A549 treated with CpdA at 1 μM for 4 hours (cell line): Measurements from ENCODE around the gene ZNF154. TPM values are rescaled to one million over a fixed set of nuclear protein-coding genes. Genes with fewer than 3 reads are reported as not detected.

Source experiments
- total RNA-seq: library from RNA; stranded (reverse); fragments of 200-300 nt; extraction: Qiagen RNA extraction; gene quantifications from 5 replicates; pipeline ENCODE4 v1.2.3, GENCODE V29; 2022; ENCODE audit warnings: low read depth

ZNF154 gene
- not detected in 5 replicates for total RNA-seq

DNA sequence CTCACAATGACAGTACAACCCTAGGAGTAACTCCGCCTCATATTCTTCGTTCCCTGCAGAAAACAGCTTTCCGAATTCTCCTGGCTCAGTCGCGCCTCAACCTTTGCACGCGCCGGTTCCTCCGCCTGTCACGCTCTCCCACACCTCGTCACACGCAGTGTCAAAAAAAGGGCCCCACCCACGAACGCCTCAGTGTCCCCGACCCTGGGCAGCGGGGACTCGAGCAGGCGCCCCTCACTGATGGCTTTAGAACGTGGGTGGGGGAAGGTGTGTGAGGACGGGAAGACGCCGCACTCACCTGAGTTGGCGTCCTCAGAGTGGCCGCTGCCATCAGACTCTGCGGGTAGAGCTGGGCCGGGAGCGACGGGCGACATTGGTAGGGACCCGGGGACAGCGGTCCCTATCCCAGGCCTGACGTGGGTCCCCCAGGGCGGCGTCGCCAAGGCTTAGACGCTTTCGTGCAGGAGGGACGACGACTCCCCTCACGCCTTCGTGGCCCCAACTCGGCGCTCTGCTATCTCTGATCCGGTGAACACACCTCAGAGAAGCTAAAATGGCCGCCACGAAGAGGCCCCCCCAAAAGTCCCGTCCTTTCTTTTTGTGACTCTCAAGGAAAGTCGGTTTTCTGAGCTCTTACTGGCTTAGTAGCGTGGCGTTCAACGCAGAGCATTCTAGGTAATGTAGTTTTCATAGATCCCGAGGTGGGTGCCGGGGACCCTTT, at the start of gene ZNF154:
TSS of gene ZNF154 (minus strand) at position 564 of the 721 bp plus-strand sequence. CDS start at position 331, 233 bp downstream.

DNA sequence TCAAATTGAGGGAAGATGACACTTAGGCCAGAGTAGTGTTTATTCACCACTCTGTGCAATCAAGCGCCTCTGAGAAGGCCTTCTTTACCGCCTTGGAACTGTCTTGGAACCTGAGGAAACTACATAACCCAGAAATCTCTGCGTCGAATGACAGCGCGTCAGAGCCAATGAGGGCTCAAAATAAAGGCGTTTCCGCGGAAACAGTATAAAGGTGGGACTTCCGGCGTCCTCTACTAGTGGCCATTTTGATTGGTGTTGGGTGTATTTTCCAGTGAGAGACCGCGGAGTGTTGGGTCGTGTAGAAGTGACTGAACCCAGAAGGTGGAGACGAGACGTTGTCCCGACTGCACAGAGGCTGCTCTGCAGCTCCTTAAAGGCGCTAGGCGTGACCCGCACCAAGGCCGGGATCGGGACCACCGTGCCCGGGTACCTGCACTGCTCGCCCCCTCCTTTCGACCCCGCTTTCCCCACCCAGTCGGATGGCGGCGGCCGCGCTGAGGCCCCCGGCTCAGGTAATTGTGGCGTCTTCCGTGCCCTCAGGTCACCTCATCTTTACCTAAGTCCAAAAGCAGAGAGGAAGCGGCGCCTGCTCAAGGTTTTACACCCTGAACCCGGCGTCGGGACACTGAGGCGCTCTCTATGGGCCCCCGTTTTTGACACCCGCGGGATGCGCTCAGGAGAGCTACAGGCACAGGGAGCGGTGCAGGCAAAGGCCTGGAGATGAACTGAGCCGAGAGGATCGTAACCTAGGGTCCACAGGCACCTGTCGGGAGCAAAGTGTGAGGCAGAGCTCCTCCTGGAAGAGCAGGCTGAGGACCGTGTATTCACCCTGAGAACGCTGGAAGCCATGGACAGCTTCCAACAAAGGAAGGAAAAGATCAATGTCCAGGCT, 37.8 kb upstream of the ZNF154 start, which contains the start of gene ZNF776:
TSS of gene ZNF776 (plus strand) at position 236 of the 892 bp plus-strand sequence. CDS start at position 480, 244 bp downstream.

DNA sequence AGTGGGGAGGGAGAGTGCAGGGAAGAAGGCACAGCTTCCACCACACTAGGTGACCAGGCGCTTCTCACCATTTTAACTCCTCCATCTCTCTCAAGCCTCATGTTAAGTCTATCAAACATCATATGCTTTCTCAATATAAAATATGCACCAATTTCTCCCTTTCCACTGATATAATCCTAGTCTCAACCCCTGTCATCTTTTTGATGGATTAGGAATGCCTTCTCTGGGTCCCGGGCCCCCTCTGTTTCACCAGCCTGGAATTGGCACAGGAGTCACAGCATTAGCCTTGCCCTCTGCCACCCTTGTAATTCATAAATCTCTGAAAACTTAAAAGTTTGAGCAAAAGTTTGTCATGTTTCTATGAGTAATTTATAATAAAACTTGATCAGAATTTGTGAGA, 40.4 kb downstream of the ZNF154 start, which contains the start of gene ZSCAN4:
TSS of gene ZSCAN4 (plus strand) at position 301 of the 400 bp plus-strand sequence. CDS start 7,211 bp downstream, outside the sequence.

Other genes starting within 250 kb of the ZNF154 start
- gene ZNF772, start 231.6 kb downstream of the ZNF154 start, total RNA-seq: 1.1 to 1.7 TPM (median 1.5 TPM) in 5 replicates
- gene ZNF419, start 221.5 kb downstream of the ZNF154 start, total RNA-seq: 5.7 to 9.0 TPM (median 7.0 TPM) in 5 replicates
- 3.2 to 6.0 TPM (median 5.4 TPM) in 5 replicates for gene ZNF773, start 209.3 kb downstream of the ZNF154 start, total RNA-seq
- gene ZNF549, start 181.8 kb downstream of the ZNF154 start, total RNA-seq: 1.6 to 2.2 TPM (median 1.7 TPM) in 5 replicates
- 2.8 to 4.3 TPM (median 3.7 TPM) in 5 replicates for gene ZNF550, start 149.3 kb downstream of the ZNF154 start, total RNA-seq
- 3.4 to 5.0 TPM (median 4.3 TPM) in 5 replicates for gene ZNF416, start 130.3 kb downstream of the ZNF154 start, total RNA-seq
- gene ZIK1, start 125.1 kb downstream of the ZNF154 start, total RNA-seq: not detected in 5 replicates
- gene ZNF530, start 109.3 kb downstream of the ZNF154 start, total RNA-seq: 3.0 to 5.5 TPM (median 4.9 TPM) in 5 replicates
- gene ZNF134, start 95.0 kb downstream of the ZNF154 start, total RNA-seq: 7.1 to 9.5 TPM (median 8.0 TPM) in 5 replicates
- 4.7 to 7.1 TPM (median 6.6 TPM) in 5 replicates for gene ZNF211, start 76.0 kb downstream of the ZNF154 start, total RNA-seq
- not detected in 5 replicates for gene ZSCAN4, start 40.3 kb downstream of the ZNF154 start, total RNA-seq
- gene ZNF551, start 27.2 kb downstream of the ZNF154 start, total RNA-seq: 4.3 to 5.9 TPM (median 5.6 TPM) in 5 replicates
- gene ZNF671, start 18.4 kb upstream of the ZNF154 start, total RNA-seq: 0.75 to 0.99 TPM (median 0.80 TPM) in 5 replicates
- gene ZNF776, start 37.6 kb upstream of the ZNF154 start, total RNA-seq: 5.4 to 6.3 TPM (median 5.7 TPM) in 5 replicates
- 5.8 to 7.7 TPM (median 6.4 TPM) in 5 replicates for gene ZNF586, start 60.5 kb upstream of the ZNF154 start, total RNA-seq
- 4.5 to 6.2 TPM (median 4.9 TPM) in 5 replicates for gene ZNF552, start 105.7 kb upstream of the ZNF154 start, total RNA-seq
- gene ZNF587B, start 121.1 kb upstream of the ZNF154 start, total RNA-seq: 6.7 to 11.5 TPM (median 8.0 TPM) in 5 replicates
- gene ZNF587, start 140.7 kb upstream of the ZNF154 start, total RNA-seq: 5.0 to 7.4 TPM (median 6.5 TPM) in 5 replicates
- gene ZNF814, start 179.8 kb upstream of the ZNF154 start, total RNA-seq: 1.7 to 3.7 TPM (median 2.5 TPM) in 5 replicates
- 3.6 to 4.3 TPM (median 4.2 TPM) in 5 replicates for gene ZNF417, start 207.4 kb upstream of the ZNF154 start, total RNA-seq
- 0.69 to 1.3 TPM (median 0.90 TPM) in 5 replicates for gene ZNF418, start 226.2 kb upstream of the ZNF154 start, total RNA-seq
- gene ZNF256, start 238.5 kb upstream of the ZNF154 start, total RNA-seq: 0.93 to 1.4 TPM (median 1.2 TPM) in 5 replicates